ENCODE results near the gene XPC.
A peak's percentile ranks its signal among the peaks of the same experiment; 100 is the strongest.
"Not testable (repeated sequence)": the region's sequence is repeated elsewhere in the genome, so short reads cannot be mapped to it uniquely, and the experiment has no call there.

Gene XPC

DNA sequence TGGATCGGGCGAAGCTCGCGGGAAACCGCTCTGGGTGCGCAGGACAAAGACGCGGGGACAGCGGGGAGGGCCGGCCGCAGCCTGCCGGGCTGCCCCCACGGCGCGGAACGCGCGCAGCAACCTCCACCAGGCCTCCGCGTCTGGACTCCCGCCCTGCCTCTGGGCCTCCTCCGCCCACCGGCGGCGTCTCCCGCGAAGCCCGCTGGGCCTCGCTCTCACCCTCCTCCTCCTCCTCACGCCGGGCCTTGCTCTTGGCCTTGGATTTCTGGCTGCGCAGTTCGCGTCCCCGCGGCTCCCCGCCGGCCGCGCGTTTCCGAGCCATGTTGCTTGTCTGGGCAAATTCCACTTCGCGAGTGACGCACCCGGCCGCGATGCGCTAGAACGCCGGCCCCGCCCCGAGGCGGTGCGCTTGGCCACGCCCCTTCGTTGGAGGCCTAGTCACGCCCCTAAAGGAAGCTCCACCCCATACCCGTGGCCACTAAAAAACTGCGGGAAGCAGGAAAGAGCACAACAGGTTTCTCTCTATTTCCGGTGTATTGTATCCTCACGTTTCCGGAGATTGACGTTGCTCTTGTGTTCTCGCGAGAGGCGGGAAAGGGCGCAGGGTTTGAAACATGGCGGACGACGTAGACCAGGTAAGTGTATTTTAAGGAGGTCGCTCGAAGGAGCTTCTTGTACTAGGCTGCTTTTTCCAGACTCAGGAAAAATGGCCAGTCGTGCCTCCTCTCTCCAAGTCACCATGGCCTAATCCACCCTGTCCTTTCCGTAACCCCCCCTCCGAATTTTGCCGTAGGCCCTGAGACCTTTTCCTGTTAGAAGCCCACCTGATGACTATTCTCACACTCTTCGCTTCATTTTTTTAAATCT lies at the start of gene XPC, which contains the start of gene LSM3:
TSS of gene XPC (minus strand) at position 355 of the 867 bp plus-strand sequence. CDS start at position 322, 33 bp downstream.
TSS of gene LSM3 (plus strand) at position 571 of the 867 bp plus-strand sequence. CDS start at position 615, 44 bp downstream.
- DNase-seq: peak; percentile 99

DNA sequence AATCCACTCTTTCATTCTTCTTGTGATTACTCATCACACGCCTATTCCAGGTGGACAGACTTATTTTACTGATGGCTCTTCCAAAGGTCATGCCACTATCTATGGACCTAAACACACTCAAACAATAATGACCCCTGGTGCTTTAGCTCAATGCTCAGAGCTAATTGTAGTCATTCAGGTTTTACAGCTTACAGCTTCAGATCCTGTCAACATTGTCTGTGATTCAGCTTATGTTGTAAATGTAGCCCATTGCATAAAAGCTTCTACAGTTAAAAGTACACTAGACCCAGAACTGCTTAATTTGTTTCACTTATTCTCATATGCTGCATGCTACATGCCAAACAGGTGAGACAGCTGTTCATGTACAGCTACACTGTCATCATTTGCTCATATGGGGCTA lies 49.5 kb upstream of the XPC start:
- no peak for DNase-seq

DNA sequence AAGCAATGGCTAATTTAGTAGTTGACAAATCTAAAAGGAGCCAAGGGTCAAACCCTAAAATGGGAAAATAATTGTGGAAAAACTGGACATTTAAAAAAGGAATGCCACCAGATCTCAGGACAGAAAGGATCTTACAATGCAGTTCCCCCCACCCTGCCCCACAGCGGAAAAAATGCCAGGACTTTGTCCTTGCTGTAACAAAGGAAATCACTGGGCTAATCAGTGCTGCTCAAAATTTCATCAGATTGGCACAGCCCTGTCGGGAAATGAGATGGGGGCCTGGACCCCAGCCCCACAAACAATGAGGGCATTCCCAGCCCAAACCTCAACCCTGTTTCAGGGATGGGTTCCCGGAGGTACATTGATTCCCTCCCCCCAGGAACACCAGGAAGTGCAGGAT lies 48.0 kb upstream of the XPC start:
- DNase-seq: not testable (repeated sequence)

DNA sequence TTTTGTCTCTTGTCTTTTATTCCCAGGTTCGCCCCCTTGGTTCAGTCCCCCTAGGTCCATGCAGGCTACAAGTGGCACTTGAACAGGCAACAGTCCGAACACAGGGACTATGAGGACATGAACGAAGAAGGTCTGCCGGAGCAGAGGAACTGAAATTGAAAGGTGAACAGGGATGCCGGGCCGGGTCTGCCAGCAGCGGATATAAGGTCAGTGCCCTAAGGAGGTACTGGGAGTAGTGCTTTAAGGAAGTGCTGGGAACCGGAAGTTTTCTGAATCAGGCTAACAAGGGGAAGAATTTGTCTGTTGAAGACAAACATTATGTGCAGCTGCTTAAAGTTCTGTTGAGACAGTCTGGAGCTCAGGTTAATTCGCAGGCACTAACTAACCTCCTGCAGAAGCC lies 47.0 kb upstream of the XPC start:
- DNase-seq: no peak

DNA sequence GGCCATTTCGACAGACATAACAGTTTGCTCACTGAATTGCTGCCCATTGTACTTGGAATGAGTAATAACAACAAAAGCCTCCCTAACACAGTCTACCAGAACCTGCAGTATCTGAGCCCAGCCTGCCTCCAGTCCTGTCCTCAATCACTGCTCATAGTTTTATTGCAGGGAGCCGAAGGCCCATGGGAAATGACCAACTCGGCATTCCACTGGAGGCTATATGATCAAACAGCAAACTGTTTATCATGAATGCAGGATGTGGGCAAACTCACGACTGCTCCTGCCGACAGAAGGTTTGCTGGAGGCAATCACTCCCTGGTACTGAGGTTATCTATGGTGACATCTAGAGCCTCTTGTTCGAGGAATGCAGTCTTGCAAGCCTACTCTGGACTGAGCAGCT lies 46.5 kb upstream of the XPC start:
- DNase-seq: no peak

DNA sequence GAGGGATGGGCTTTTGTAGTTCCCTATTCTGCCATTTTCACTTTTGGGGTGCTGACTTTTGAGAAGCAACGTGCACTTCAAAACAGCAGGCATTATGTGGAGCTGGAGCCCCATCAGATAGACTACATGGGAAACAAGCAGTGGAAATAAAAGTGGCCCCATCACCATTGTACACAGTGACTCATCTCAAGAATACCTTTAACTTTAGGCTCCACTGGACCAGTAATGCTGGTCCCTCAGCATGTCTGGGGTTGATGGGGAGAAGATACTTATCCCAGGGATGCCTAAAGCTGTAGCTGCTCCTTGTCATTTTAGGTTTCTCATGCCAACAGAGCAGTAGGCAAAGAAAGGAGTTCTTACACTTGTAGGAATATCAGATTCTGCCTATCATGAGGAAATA lies 45.2 kb upstream of the XPC start:
- DNase-seq: no peak

DNA sequence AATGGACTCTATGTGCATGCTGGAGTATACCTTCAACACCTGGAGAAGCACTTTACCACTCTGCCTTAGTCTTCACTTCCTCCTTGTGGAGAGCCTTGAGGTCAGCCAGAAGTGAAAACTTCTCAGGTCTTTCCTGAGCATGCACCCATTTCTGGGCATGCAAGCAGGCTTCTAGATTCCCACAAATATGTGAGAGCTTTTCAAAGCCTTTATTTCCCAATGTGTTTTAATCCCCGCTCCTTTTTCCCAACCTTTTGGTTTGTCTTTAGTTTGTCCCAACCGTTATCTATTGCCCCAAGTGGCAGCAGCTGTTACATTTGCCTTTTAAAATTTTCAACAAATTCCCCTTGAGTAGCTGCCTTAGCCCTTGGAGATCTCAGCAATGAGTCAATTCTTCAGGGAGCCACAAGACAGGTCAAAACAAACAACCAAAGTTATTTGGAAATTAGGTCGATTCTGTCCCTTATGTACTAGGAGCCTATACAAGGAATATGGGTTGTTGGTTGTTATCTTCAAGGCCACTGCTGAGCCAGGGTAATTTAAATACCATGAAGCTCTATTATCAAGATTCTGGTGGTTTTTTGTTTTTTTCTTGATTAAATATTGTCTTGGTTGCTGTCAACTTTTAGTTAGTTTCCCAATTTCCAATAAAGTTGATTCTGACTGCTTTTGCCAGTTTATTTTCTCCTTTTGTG lies 44.6 kb upstream of the XPC start:
- DNase-seq: peak; percentile 73

DNA sequence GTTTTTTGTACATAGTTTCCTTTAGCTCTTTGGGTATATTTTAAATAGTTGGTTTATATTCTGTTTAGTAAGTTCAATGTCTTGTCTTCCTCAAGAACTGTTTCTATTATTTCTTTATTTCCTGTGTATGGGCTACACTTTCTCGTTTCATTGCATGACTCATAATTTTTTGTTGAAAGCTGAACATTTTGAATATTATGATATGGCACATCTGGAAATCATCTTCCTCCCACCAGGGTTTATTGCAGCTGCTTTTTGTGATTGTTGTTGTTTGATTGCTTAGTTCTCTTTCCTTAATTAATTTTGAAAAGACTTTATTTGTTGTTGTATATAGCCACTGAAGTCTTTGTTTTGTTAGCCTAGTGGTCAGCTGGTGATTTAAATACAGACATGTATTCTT lies 44.1 kb upstream of the XPC start:
- peak; percentile 64 for DNase-seq

DNA sequence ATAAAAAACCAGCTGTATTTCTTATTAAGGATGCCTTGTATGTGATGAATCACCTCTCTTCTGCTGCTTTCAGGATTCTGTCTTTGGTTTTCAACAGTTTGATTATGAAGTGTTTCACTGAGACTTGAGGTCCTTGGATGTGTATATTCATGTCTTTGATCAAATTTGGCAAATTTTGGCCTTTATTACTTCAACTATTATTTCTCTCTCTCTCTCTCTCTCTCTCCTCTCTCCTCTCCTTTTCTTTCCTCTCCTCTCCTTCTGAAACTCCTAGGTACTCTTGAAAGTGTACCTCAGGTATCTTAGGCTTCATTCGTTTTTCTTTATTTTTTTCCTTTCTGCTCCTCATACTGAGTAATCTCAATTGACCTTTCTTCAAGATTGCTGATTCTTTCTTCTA lies 43.5 kb upstream of the XPC start:
- DNase-seq: no peak

DNA sequence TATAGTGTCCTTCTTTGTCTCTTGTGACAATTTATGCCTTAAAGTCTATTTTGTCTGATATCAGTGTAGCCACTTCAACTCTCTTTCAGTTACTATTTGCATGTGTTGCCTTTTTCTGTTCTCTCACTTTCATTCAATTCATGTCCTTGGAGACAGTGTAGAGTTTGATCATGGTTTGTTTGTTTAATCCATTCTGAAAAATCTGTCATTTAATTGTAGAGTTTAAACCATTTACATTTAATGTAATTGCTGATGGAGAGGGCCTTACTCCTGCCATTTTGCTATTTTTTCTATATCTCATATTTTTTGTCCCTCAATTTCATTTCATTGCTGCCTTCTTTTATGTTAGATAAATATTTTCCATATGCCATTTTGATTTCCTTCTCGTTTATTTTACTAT lies 42.5 kb upstream of the XPC start:
- DNase-seq: no peak

DNA sequence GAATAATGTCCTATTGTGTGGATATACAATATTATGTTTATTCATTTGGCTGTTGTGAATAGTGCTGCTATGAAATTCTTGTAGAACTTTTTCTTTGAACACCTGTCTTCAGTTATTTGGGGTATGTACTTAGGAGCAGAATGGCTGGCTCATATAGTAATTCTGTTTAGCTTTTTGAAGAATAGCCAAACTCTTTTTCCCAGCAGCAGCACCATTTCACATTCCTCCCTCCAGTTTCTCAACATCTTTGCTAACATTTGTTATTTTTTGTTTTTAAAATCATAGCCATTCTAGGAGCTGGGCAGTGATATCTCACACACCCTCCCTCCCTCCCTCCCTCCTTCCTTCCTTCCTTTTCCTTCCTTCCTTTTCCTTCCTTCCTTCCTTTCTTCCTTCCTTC lies 40.0 kb upstream of the XPC start:
- DNase-seq: no peak

DNA sequence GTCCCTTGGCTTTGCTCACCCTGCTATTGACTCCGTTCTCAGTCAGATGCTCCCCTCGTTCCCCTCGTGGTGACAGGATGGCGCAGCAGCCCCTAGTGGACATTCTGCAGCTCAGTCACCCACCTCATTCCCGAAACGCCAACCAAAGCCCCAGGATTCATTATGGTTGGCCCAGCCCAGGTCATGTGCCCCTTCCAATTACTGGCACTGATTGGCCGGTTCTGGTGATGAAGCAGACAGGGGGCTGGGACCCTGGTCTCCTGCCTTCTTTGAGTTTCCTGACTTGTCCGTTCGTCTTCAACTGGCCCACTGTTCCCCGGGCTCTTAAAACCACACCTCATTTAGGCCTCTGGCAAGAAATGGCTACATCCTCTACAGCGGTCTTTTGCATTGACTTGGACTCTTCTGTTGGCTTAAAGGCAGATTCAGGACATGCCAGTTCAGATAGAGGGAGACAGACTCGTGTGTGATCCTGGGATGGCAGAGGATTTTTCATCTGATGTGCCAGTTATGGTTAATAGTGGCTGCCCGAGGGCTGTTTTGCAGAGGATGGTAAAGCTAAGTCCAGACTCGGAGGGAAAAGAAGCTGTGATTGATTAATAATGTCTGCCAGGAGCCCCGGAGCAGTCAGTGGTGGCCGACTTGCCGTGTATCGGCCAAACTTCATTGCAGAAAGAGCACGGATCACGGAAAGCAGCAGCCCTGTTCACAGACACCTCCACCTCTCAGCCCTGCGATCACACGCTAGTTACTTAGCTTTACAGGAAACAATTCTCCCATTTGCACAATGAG lies 38.1 kb upstream of the XPC start:
- DNase-seq: no peak

DNA sequence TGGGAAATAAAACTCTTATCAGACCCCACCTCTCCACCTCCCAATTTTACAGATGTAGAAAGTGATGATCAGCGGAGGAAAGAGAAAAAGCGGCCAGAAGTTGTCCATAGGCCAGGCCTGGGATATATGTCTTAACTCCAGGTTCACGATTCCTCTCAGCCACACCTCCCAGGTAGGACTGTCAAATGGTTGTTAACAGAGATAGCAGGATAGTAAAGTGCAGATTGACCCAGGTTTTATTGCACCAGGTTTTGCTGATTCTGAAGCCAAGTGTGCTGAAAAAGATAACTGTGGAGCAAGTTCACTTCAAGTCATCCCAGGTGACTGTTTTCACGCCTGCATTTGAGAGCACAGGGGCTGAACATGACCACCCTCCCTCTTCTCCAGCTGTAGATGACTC lies 36.4 kb upstream of the XPC start:
- no peak for DNase-seq

DNA sequence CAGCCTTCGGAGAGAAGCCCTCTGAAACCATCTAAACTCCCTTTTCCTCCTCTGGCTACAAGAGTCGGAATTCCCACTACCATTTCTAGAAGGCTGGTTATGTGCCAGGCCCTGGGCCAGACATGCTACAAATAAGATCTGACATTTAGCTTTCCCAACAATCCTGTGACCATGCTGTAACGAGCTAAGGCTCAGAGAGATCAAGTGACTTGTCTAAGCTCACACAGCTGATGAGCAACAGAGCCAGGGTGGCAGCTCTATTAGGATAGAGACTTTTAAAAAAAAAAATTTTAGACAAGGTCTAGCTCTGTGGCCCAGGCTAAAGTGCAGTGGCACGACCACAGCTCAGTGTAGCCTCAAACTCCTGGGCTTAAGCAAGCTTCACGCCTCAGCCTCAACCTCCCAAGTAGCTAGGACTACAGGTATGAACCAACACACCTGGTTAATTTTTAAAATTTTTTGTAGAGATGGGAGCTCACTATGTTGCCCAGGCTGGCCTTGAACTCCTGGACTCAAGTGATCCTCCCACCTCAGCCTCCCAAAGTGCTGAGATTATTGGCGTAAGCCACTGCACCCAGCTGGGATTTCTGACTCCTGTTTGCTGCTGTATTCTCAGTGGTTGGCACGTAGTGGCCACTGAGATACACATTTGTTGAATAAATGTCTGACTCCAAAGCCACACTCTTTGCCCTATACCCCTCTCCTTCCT lies 34.8 kb upstream of the XPC start:
- DNase-seq: no peak

DNA sequence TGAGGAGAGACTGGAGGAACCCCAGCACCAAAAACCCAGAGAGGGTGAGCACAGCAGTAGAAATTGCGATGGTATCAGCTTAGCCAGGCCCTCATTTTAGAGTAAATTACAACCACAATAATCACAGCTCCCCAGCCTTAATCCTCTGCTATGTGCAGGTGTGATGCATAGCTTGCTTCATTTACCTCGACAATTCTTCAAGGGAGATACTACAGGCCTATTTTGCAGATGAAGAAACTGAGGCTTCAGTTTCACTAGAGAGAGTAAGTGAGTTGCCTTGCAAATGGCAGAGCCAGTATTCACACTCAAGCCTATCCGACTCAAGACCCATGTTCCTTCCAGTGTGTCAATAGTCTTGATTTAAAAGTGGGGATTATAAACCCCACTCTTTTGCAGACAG lies 33.6 kb upstream of the XPC start:
- DNase-seq: no peak

DNA sequence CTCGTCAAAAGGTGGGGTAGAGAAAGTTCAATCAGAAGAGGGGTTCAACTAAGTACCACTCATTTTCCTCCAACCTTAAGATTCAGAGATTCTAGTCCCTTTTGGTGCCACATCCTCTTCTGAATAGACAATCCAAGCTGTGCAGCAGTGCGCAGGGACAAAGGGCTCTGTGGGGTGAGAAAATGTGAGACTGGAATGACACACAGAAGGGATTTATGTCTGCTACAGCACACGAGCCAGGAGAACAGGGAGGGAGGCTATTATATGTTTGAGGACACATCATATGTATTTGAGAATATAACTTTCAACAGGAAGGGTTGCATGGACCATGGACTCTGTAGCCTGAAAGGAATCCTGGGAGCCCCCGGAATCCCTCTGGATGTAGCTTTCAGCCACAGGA lies 33.2 kb upstream of the XPC start:
- no peak for DNase-seq

DNA sequence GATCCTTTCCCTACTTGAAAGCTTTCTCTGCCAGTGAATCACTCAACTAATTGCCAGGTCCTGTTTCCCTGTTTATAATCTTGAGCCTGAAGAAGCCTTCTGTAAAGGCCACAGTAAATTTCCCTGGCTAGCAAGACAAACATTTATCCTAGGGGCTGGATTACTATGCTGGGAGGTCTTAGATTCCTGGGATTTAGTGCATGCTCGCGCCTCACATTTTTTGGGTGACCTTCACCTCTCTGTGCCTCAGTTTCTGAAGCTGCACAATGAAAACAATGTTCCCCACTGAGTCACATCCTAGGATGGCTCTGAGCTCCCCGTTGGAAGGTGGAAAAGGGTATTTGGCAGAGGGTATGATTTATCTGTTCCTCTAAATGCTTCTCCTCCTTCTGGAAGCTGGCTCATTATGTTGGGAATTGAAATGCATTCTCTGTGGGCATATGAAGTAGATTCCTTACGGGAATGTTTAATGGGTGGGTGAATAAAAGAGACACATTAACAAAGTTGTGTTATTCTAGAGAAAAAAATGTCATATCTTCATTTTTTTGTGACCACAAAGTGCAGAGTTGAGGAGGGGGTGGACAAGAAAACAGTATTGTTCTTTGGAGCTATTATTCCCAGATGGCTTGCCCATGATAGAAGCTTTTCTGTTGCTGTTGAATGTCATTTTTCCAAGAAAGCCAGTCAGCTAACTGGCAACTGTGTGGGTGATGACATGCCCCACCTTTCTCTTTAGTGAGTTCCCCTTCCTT lies 32.6 kb upstream of the XPC start:
- DNase-seq: peak; percentile 69

DNA sequence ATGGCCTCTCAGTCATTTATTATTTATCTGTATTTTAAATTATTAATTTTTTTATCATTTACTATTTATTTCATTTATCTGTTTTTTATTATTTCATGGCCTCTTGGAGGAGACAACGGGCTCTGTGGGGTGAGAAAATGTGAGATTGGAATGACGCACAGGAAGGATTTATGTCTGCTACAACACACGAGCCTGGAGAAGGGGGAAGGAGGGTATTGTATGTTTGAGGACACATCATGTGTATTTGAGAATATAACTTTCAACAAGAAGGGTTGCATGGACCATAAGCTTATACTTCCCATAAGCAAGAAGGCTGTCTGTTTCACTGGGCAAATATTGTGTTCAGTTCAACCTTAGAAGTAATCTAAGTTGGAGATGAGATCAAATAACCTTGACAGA lies 31.9 kb upstream of the XPC start:
- DNase-seq: peak; percentile 15

DNA sequence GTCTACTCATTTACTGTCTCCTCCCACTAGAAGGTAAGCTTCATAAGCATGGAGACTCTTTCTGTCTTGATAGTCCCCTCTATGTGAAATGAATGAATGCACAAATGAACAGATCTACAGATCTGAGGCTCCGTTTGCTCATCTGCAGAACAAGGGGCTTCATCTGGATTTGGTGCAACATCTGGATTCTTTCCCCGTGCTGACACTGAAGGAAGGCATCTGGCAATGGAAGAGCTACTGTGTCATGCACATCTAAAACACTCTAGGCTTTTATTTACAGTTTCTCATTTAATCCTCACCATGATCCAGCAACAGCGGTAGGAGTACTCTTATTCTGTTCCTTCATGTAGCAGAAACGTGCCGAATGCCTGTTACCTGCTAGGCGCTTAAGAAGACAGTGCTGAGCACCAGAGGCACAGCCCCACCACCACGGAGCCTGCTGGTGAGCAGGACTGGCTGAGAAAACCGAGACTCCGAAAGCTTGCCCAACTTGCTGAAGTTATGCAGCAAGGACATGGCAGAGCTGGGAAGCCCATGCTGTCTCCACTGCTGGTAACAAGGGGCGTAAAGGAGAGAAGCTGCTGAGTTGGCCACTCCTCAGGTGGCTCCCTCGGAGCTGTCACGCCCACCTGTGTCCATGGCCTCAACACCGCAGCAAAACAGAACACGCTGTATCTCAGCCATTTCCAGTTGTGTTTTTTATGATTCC lies 31.3 kb upstream of the XPC start:
- peak; percentile 29 for DNase-seq

DNA sequence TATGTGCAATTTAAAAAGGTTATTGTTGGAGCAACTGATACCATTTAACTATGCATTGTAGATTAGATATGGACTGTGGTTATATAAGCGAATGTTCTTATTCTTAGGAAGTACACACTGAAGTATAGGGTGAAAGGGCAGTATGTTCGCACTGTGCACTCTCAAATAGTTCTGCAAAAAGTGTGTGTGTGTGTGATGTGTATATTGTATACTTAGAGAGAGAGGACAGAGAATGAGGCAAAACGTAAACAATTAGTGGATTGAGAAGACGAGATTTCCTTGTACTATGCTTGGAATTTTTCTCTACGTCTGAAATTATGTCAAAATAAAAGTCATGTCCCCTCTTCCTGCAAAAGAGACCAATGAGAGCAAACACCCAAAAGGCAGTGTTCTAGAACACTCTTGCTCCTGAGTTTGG lies 30.6 kb upstream of the XPC start:
- DNase-seq: peak; percentile 54

DNA sequence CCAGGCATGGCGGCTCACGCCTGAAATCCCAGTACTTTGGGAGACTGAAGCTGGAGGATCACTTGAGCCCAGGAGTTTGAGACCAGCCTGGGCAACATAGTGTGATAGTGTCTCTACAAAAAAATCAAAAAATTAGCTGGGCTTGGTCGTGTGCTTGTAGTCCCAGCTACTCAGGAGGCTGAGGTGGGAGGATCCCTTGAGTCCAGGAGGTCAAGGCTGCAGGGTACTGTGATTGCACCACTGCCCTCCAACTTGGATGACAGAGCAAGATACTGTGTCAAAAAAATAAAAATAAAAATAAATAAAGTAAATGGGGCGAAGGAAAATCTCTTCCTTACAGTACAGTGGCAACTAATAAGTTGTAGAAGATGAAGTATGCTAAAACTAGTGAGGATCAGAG lies 29.8 kb upstream of the XPC start:
- DNase-seq: no peak
